OCI-LY3 (cell line): ENCODE results near the gene C1orf87.

Source experiments
- CTCF ChIP-seq: fragments of 200-600, 300-600 bp; sonication (generic); IDR thresholded peaks from 2 replicates; pipeline ENCODE4 v1.5.1; 2014; ENCODE audit warnings: antibody characterized with exemption, low read length, low read depth
- EZH2phosphoT487 ChIP-seq: fragments of 200-600 bp; shearing (Covaris generic); IDR thresholded peaks from 2 replicates; pipeline ENCODE4 v1.6.1; 2018; ENCODE audit warnings: antibody characterized with exemption, mixed run types, low read depth

- TF ChIP-seq CTCF = no peak
- TF ChIP-seq EZH2phosphoT487 = no peak
Observed at GRCh38 chr1:60118085-60118484, 44.5 kb upstream of the C1orf87 start.
